Nephron (organoid): ENCODE data around the gene COG1.

Experiments
- H3K27ac Mint-ChIP-seq, 3 experiments: 2 replicates each; pipeline ENCODE4 v1.8.0; 2020; ENCODE audit warnings: mixed read lengths in 3 of 3, mild to moderate bottlenecking in 2 of 3, moderate library complexity in 1 of 3
- H3K27me3 Mint-ChIP-seq: 2 replicates; pipeline ENCODE4 v1.8.0; 2021; ENCODE audit warnings: low read depth, mild to moderate bottlenecking, moderate library complexity, mixed read lengths
- H3K36me3 Mint-ChIP-seq: 2 replicates; pipeline ENCODE4 v1.8.0; 2020; ENCODE audit warnings: low read depth, mixed read lengths
- H3K4me1 Mint-ChIP-seq: 2 replicates; pipeline ENCODE4 v1.8.0; 2020; ENCODE audit warnings: mixed read lengths
- H3K4me3 Mint-ChIP-seq, 3 experiments: 2 replicates each; pipeline ENCODE4 v1.8.0; 2020; ENCODE audit warnings: mild to moderate bottlenecking in 3 of 3, mixed read lengths in 3 of 3, moderate library complexity in 2 of 3
- H3K9me3 Mint-ChIP-seq: 2 replicates; pipeline ENCODE4 v1.8.0; 2020; ENCODE audit warnings: mixed read lengths
- CTCF ChIP-seq, 3 experiments: fragments of 200-600 bp; sonication (generic); IDR thresholded peaks; one replicate each; pipeline ENCODE4 v1.5.0; 2021; ENCODE audit warnings: antibody characterized with exemption in 3 of 3; ENCODE audit not compliant: unreplicated experiment in 3 of 3

Gene COG1

GRCh38 chr17:73249700-73250099, 56.8 kb downstream of the COG1 start:
- Mint-ChIP-seq H3K27me3 (peaks cover 9% of the 10 kb centered on the region), H3K27ac (peak overlapping the region in 2 of 3 experiments; percentile 32 to 39), H3K9me3 (no peaks in the 10 kb centered on the region), H3K4me1 (peaks cover 45% of the 10 kb centered on the region), H3K36me3 (peaks cover 32% of the 10 kb centered on the region), H3K4me3 (peak overlapping the region in 1 of 3 experiments; percentile 45)
- TF ChIP-seq CTCF (IDR thresholded peaks at IDR 0.05; ENCODE audit: unreplicated experiment in 3 of 3), result no peak

GRCh38 chr17:73250851-73251640, 58.2 kb downstream of the COG1 start:
- peaks cover 9% of the 10 kb centered on the region for H3K27me3 Mint-ChIP-seq
- H3K4me1 Mint-ChIP-seq, result peaks cover 50% of the 10 kb centered on the region
- TF ChIP-seq CTCF (IDR thresholded peaks at IDR 0.05; ENCODE audit: unreplicated experiment in 3 of 3), result no peak
- no peak overlapping the region for H3K27ac Mint-ChIP-seq
- H3K9me3 Mint-ChIP-seq, result no peaks in the 10 kb centered on the region
- peaks cover 21% of the 10 kb centered on the region for H3K36me3 Mint-ChIP-seq
- H3K4me3 Mint-ChIP-seq, result no peak overlapping the region

- H3K27me3 Mint-ChIP-seq, result peaks cover 9% of the 10 kb centered on the region
- H3K4me1 Mint-ChIP-seq, result peaks cover 51% of the 10 kb centered on the region
- H3K27ac Mint-ChIP-seq, result no peak overlapping the region
- H3K4me3 Mint-ChIP-seq, result no peak overlapping the region
- H3K9me3 Mint-ChIP-seq, result no peaks in the 10 kb centered on the region
- TF ChIP-seq CTCF (IDR thresholded peaks at IDR 0.05; ENCODE audit: unreplicated experiment in 3 of 3), result no peak
- peaks cover 14% of the 10 kb centered on the region for H3K36me3 Mint-ChIP-seq
Measured at GRCh38 chr17:73251871-73252270, 59.0 kb downstream of the COG1 start.

GRCh38 chr17:73255671-73256181, 62.9 kb downstream of the COG1 start:
- peak; percentile 99 for TF ChIP-seq CTCF (IDR thresholded peaks at IDR 0.05; ENCODE audit: unreplicated experiment in 3 of 3)
- Mint-ChIP-seq H3K27me3 (peaks cover 12% of the 10 kb centered on the region), H3K9me3 (no peaks in the 10 kb centered on the region), H3K27ac (peak overlapping the region in 1 of 3 experiments; percentile 1), H3K4me3 (no peak overlapping the region), H3K36me3 (no peaks in the 10 kb centered on the region), H3K4me1 (peaks cover 33% of the 10 kb centered on the region)

- H3K4me1 Mint-ChIP-seq, result peaks cover 28% of the 10 kb centered on the region
- no peaks in the 10 kb centered on the region for H3K9me3 Mint-ChIP-seq
- TF ChIP-seq CTCF (IDR thresholded peaks at IDR 0.05; ENCODE audit: unreplicated experiment in 3 of 3), result no peak
- no peaks in the 10 kb centered on the region for H3K36me3 Mint-ChIP-seq
- peak overlapping the region in 1 of 3 experiments; percentile 1 for H3K27ac Mint-ChIP-seq
- H3K27me3 Mint-ChIP-seq, result peaks cover 12% of the 10 kb centered on the region
- H3K4me3 Mint-ChIP-seq, result no peak overlapping the region
Measured at GRCh38 chr17:73256220-73256619, 63.4 kb downstream of the COG1 start.

- Mint-ChIP-seq H3K27ac (peak overlapping the region in 1 of 3 experiments; percentile 56), H3K4me3 (no peak overlapping the region), H3K36me3 (no peaks in the 10 kb centered on the region), H3K4me1 (peaks cover 22% of the 10 kb centered on the region), H3K27me3 (peaks cover 15% of the 10 kb centered on the region), H3K9me3 (no peaks in the 10 kb centered on the region)
- TF ChIP-seq CTCF (IDR thresholded peaks at IDR 0.05; ENCODE audit: unreplicated experiment in 3 of 3), result no peak
Measured at GRCh38 chr17:73257516-73257915, 64.7 kb downstream of the COG1 start.
